Endothelial cell (in vitro differentiated cells): Measurements from ENCODE around the gene GUCY1B1. TPM values are rescaled to one million over a fixed set of nuclear protein-coding genes. Genes with fewer than 3 reads are reported as not detected.
"Not testable (repeated sequence)": the region's sequence is repeated elsewhere in the genome, so short reads cannot be mapped to it uniquely, and the experiment has no call there.

Source experiments
- DNase-seq: peaks from one replicate; pipeline ENCODE4 v3.0.0; 2021; ENCODE audit warnings: low spot score
- H3K27ac Mint-ChIP-seq: one replicate; pipeline ENCODE4 v1.8.0; 2021; ENCODE audit warnings: mixed read lengths, inconsistent platforms; ENCODE audit not compliant: unreplicated experiment
- H3K27me3 Mint-ChIP-seq: one replicate; pipeline ENCODE4 v1.8.0; 2021; ENCODE audit warnings: mild to moderate bottlenecking, moderate library complexity, mixed read lengths, inconsistent platforms; ENCODE audit not compliant: unreplicated experiment
- H3K36me3 Mint-ChIP-seq: one replicate; pipeline ENCODE4 v1.8.0; 2021; ENCODE audit warnings: mild to moderate bottlenecking, low read depth, mixed read lengths, inconsistent platforms; ENCODE audit not compliant: unreplicated experiment
- H3K4me1 Mint-ChIP-seq: one replicate; pipeline ENCODE4 v1.8.0; 2021; ENCODE audit warnings: mild to moderate bottlenecking, mixed read lengths, inconsistent platforms; ENCODE audit not compliant: unreplicated experiment
- H3K4me3 Mint-ChIP-seq: one replicate; pipeline ENCODE4 v1.8.0; 2021; ENCODE audit warnings: mild to moderate bottlenecking, mixed read lengths, inconsistent platforms; ENCODE audit not compliant: unreplicated experiment
- H3K9me3 Mint-ChIP-seq: one replicate; pipeline ENCODE4 v1.8.0; 2021; ENCODE audit warnings: mixed read lengths, inconsistent platforms; ENCODE audit not compliant: unreplicated experiment
- total RNA-seq: library from RNA; stranded (reverse); fragmentation: NEBNext Ultra II Directional; extraction: Animal tissue kit (Norgen Biotek cat#: 25700); gene quantifications from one replicate; pipeline ENCODE4 v1.2.1, GENCODE V29; 2021; ENCODE audit not compliant: unreplicated experiment
- TF ChIP-seq, protein P1 (sequence below): fragments of 200-600 bp; sonication (generic); IDR thresholded peaks from one replicate; pipeline ENCODE4 v1.5.0; 2021; ENCODE audit warnings: antibody characterized with exemption; ENCODE audit not compliant: unreplicated experiment

GUCY1B1 gene
- total RNA-seq, 1 donor from 2014 or later, result 1.1 TPM

DNA sequence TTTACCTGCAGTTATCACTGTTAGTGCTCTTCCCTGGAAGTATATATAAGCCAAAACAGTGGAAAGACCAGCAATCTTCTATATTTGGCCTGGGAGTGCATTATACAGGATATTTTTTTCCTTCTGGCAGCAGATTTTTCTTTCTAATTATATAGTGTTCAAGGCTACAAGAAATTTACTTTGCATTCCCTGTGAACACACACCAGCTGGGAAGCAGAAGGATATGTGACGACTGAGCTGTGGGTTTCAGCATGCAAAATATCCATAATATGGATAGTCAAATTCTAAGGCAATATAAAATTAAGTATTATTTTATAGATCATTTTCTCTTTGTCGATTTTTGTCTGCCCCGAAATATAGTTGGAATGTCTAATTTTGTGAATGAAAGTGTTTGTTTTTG lies 31.2 kb downstream of the GUCY1B1 start:
- DNase-seq, result no peak
- Mint-ChIP-seq H3K36me3 (no peaks in the 10 kb centered on the region), H3K4me1 (no peaks in the 10 kb centered on the region), H3K27ac (no peak overlapping the region), H3K9me3 (no peaks in the 10 kb centered on the region), H3K4me3 (no peak overlapping the region), H3K27me3 (no peaks in the 10 kb centered on the region)
- TF ChIP-seq, protein P1, sequence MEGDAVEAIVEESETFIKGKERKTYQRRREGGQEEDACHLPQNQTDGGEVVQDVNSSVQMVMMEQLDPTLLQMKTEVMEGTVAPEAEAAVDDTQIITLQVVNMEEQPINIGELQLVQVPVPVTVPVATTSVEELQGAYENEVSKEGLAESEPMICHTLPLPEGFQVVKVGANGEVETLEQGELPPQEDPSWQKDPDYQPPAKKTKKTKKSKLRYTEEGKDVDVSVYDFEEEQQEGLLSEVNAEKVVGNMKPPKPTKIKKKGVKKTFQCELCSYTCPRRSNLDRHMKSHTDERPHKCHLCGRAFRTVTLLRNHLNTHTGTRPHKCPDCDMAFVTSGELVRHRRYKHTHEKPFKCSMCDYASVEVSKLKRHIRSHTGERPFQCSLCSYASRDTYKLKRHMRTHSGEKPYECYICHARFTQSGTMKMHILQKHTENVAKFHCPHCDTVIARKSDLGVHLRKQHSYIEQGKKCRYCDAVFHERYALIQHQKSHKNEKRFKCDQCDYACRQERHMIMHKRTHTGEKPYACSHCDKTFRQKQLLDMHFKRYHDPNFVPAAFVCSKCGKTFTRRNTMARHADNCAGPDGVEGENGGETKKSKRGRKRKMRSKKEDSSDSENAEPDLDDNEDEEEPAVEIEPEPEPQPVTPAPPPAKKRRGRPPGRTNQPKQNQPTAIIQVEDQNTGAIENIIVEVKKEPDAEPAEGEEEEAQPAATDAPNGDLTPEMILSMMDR, result no peak

DNA sequence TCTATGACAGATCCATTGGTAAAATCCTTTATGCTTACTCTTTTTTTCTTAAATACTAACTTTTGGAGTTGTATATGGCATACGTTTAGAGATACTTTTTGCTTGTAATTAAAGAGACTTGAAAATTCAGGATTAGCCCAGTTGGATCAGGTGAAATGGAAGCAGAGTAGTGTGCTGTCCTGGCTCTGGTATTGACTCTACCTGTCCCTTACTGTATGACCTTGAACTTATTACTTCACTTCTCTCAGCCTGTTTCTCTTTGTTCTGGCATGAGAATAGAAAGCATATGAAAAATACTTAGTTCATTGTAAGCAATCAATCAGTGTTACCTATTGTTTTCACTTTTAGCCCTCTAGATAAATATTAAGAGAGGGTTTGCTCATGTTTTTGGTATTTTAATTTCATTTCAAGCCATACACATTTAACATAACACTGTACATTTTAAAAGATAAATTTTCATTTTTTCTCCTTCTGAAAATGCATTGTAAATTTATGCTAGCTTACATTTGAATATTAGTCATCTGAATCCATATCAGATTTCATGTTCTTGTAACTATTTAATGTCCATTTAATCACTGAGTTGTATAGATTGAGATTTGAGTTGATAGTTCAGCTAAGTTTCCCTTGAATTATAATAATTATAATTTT lies 35.9 kb downstream of the GUCY1B1 start:
- no peaks in the 10 kb centered on the region for H3K9me3 Mint-ChIP-seq
- H3K27me3 Mint-ChIP-seq, result no peaks in the 10 kb centered on the region
- no peak overlapping the region for H3K4me3 Mint-ChIP-seq
- no peaks in the 10 kb centered on the region for H3K36me3 Mint-ChIP-seq
- H3K4me1 Mint-ChIP-seq, result no peaks in the 10 kb centered on the region
- no peak for DNase-seq
- TF ChIP-seq, protein P1, result no peak
- no peak overlapping the region for H3K27ac Mint-ChIP-seq

DNA sequence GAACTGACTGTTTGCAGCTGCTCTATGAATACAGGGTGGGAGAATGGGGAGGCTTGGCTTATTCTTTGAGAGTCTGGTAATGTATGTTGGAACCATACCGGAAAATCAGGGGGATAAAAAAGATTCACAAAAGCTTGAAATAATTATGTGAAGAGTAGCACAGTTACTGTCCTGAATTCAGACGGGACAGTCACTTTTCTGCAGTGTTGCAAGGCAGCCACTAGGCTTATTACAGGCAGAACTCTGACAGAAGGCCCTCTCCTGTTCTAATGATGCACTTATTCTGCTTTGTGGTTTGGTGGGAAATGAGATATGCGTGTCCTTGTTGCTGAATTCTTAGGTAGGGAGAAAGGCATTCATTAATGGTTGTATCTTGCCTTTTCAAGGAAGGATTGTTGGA lies 37.2 kb downstream of the GUCY1B1 start:
- H3K9me3 Mint-ChIP-seq, result no peaks in the 10 kb centered on the region
- no peak for DNase-seq
- no peaks in the 10 kb centered on the region for H3K36me3 Mint-ChIP-seq
- H3K4me3 Mint-ChIP-seq, result no peak overlapping the region
- H3K4me1 Mint-ChIP-seq, result no peaks in the 10 kb centered on the region
- H3K27ac Mint-ChIP-seq, result no peak overlapping the region
- no peaks in the 10 kb centered on the region for H3K27me3 Mint-ChIP-seq
- TF ChIP-seq, protein P1, result peak; percentile 58

DNA sequence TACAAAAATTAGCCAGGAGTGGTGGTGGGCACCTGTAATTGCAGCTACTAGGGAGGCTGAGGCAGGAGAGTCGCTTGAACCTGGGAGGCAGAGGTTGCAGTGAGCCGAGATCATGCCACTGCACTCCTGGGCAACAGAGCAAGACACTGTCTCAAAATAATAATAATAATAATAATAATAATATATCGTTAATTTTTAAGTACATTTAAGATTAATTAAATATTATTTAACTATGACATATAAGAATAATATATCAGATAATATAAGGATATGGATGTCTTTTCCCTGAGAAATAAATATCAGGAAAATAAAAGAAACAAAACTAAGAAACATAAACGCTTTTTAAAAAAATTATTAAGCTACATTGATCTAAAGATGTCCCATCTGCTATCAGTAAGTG lies 38.8 kb downstream of the GUCY1B1 start:
- H3K9me3 Mint-ChIP-seq, result not testable (repeated sequence)

DNA sequence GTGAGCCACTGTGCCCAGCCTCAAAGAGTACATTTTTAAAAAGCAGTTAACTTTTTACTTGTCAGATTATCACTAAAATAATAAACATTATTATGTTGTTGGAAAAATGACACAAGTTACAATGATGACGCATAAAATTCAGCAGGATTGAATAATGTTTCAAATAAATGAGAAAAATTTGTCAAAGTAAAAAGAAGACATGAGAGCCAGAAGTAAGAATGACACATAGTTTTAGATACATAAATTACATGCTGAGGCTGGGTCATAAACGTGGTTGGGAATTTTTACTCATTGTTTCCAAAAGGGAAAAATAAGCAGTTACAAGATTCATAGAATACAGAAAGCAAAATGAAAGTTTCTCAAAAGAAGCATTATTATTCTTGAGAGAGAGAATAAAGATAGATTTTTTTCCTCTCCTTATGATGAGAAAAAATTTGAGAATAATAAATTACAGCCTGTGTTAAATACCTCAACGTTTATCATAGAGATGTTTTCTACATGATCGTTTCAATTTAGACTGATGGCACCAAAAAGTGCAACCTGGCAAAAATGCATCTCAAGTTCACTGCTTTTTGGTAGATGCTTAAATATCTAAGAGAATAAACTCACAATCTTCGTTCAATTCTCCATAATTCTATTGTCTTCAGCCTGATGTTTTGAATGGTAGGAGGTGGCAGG lies 40.4 kb downstream of the GUCY1B1 start:
- H3K4me3 Mint-ChIP-seq, result no peak overlapping the region
- peaks cover 2% of the 10 kb centered on the region for H3K4me1 Mint-ChIP-seq
- H3K36me3 Mint-ChIP-seq, result no peaks in the 10 kb centered on the region
- TF ChIP-seq, protein P1, result no peak
- DNase-seq, result no peak
- no peaks in the 10 kb centered on the region for H3K9me3 Mint-ChIP-seq
- no peaks in the 10 kb centered on the region for H3K27me3 Mint-ChIP-seq
- H3K27ac Mint-ChIP-seq, result no peak overlapping the region

More for the DNA sequence above, 38.8 kb downstream of the GUCY1B1 start:
- H3K36me3 Mint-ChIP-seq, DNase-seq, H3K27ac Mint-ChIP-seq, H3K4me3 Mint-ChIP-seq, H3K27me3 Mint-ChIP-seq, H3K4me1 Mint-ChIP-seq: not testable (repeated sequence)
